Astrocyte (in vitro differentiated cells and primary cell): Measurements from ENCODE around the gene LRMDA.

ENCODE experiments used
- CTCF ChIP-seq: IDR thresholded peaks from 2 replicates; pipeline ENCODE4 v1.5.1; 2011; ENCODE audit warnings: low read depth, mild to moderate bottlenecking, inconsistent platforms, low read length, moderate library complexity; ENCODE audit not compliant: insufficient read depth
- EZH2 ChIP-seq: IDR thresholded peaks from 2 replicates; pipeline ENCODE4 v1.6.1; 2012; ENCODE audit warnings: mild to moderate bottlenecking, low read length, inconsistent platforms; ENCODE audit not compliant: insufficient read depth

DNA sequence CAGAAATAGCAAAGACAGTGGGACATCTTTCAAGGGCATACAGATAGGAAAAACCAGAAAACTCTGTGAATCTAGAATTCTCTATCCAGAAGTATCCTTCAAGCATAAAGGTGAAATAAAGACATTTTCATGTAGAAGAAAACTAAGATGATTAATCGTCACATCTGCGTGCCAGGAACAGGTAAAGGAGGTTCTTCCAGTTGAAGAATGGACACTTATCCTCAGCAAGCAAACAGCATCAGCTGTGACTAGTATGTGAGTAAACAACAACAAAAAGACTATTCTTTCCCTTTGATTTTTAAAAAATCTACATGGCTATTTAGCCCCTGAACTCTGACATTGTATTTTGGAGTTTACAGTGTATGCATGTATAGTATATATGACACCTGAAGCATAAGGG is 124.9 kb downstream of the LRMDA start:
- no peak for TF ChIP-seq CTCF
- TF ChIP-seq EZH2, result no peak
